Effector CD4-positive, alpha-beta T cell (primary cell): Measurements from ENCODE around the gene EIF5AL1.
"Not testable (repeated sequence)": the region's sequence is repeated elsewhere in the genome, so short reads cannot be mapped to it uniquely, and the experiment has no call there.

Experiments
- DNase-seq: peaks from one replicate; pipeline ENCODE4 v3.0.0-alpha.2; 2020
- total RNA-seq: gene quantifications from one replicate; lab custom pipeline; 2026; lab: John Stamatoyannopoulos, UW

EIF5AL1 gene
- total RNA-seq = 3.6 reads per million, percentile 14 among the genes with 10 or more reads in this experiment

DNA sequence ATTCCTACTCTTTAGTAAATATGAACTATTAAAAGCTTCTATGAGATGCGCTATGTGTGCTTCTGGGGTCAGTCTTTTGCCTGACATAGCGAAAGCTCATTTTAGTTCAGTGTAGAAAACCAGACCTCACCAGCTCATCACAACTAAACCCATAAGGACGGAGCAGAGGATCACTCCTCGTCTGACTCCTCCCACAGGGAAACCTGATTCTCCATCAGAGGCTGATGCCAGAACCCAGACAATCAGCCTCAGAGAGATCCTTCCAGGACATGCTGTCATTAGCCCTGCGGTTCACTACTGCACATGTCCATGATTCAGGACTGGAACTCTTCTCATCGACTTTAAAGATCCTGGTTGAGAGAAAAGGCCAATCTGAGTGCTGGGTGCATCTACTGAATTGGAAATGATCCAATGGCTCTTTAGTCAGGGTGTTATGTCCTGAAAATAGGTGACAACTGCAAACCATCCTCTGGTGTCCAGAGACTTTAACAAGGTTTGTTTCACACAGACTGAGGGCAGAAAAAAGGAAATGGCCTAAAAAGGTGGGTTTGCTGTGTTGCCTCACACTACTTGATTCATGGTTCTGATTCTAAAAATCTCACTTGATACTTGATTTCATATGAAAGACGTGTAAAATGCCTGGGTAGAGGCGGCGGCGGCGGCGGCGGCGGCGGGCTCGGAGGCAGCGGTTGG is at the start of gene EIF5AL1:
Gene EIF5AL1 (plus strand): TSS at position 643 of the 693 bp plus-strand sequence. CDS start 117 bp downstream, outside the sequence.
- not testable (repeated sequence) for DNase-seq

DNA sequence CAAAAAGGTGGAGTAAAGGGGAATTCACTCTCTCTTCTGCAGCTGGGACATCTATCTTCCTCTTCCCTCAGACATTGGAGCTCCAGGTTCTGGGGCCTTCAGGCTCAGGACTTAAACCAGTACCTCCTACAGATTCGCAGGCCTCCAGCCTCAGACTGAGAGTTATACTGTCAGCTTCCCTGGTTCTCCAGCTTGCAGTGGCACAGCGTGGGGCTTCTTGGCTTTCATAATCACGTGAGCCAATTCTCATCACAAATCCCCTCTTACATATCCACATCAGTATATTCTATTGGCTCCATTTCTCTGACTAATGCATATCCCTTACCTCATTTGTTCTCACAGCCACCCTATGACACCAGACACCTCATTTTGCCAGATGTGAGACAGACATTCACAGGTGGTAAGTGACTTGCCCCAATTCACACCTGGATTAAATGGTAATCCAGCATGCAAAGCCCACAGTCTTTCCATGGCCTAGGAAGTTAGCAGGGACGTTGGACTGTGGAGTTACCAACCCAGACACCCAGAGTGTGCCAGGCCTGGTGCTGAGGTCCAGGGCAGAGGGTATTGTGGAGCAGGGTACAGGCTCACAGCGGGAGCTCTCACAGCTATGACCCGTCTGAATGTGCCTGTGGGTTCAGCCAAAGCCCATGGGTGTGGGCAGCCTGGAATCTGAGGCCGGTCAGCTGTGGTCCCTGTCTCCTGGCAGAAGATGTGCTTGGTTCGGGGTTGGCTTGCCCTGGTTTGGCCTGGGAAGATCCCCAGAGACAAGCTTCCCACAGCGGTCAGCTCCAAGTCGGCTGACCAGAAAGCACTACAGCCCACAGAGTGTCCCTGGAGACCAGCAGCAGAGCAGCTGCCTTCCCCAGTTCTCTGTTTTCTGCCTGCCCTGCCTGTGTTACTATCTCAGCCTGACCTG is 48.5 kb upstream of the EIF5AL1 start:
- no peak for DNase-seq

DNA sequence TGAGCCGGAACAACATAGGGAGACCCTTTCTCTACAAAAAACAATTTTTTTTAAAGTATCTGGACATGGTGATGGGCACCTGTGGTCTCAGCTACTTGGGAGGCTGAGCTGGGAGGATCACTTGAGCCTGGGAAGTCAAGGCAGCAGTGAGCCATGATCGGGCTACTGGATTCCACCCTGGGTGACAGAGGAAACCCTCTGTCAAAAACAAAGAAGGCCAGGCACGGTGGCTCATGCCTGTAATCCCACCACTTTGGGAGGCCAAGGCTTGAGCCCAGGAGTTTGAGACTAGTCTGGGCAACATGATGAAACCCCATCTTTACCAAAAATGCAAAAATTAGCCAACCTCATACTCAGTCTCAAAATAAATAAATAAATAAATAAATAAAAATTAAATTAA is 47.0 kb upstream of the EIF5AL1 start:
- DNase-seq = no peak

DNA sequence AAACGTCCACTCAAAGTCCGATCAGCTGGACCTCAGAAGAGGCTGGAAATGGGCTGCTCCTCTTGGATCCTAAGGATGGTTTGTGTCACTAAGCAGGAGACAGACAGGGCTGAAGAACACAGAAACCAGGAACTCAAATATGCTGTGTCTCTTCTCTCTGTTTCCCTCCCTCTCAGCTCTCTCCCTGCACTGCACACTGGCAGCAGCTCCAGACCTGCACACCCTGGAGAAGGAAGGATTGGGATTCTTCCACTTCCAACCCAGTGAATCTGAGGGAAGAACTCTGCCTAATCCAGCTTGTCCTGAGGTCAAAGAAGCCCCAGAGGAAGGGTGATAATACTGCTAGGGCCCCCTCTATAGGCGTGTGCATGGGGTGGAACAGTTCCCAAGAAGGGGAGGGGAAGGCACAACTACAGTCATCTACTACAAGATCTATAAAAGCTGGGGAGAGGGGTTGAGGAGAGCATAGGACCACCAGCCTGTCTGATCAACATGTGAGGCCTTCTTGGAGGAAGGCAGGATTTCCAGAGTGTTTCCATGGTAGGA is 44.2 kb upstream of the EIF5AL1 start:
- no peak for DNase-seq

DNA sequence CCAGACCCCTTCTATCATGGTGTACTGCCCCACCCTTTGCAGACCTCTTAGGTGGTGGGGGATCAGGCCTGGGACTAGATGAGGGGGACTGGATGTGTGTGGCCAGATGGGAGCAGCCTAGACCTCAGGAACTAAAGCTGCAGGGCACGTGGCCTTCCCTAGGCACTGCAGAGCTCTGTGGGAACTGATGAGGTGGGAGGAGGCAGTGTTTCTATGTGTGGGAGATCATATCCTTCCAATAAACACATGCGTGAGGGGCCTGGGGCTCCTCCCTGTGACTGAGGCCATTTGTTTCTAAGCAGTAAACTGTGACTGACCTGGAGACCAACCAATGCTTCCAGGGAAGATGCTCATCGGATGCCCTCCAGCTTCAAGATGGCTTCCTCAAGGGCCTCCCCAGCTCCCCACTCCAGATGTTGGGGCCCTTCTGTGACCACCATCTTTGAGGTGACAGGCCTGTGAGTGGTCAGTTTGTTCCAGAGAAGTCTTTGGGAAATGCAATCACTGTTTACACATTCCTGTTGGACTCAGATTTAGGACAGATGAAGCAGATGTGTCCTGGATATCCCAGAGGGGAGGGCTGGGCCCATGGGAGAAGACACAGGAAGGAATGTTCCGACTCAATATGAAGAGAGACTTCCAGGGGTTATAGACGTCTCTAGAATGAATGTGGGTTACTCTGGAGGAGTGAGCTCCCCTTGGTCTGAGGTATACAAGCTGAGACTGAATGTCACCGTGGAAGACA is 43.3 kb upstream of the EIF5AL1 start:
- no peak for DNase-seq

DNA sequence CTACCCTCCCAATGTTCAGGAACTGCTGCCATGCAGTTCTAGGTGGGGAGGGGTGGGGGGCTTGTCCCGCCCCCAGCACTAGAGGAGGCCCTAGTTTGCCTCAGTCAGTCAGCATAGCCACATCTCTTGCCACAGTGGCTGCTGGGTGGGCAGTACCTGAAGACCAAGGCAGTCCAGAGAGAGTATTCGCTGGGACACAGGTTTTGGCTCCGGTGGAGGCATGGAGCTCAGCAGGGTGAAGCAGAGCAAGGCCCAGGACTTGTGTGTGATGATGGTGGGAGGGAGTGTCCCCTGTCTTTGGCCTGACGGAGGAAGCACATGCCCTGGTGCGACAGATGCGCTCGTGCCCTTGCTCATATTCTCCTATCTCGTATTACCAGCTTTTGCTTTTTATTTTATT is 42.2 kb upstream of the EIF5AL1 start:
- DNase-seq = no peak

DNA sequence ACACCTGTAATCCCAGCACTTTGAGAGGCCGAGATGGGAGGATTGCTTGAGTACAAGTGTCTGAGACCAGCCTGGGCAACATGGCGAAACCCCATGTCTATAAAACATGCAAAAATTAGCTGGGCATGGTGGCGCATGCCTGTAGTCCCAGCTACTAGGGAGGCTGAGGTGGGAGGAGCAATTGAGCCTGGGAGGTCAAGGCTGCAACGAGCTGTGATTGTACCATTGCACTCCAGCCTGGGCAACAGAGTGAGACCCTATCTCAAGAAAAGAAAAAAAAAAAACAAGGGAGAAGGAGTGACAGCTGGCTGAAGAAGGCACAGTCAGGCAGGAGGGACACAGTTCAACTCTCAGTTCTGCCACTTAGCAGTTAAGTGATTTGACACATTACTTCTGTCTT is 40.6 kb upstream of the EIF5AL1 start:
- no peak for DNase-seq

DNA sequence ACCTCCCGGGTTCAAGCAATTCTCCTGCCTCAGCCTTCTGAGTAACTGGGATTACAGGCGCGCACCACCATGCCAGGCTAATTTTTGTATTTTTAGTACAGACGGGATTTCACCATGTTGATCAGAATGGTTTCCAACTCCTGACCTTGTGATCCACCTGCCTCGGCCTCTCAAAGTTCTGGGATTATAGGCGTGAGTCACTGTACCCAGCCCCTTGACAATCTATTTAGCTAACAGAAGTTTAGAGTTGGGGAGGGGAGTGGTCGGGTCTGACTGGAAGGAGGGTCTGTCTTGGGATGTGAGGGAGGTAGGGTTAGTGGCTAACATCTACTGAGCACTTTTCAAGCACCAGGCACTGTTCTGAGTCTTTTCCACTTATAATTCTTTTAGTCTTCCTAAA is 39.9 kb upstream of the EIF5AL1 start:
- no peak for DNase-seq

DNA sequence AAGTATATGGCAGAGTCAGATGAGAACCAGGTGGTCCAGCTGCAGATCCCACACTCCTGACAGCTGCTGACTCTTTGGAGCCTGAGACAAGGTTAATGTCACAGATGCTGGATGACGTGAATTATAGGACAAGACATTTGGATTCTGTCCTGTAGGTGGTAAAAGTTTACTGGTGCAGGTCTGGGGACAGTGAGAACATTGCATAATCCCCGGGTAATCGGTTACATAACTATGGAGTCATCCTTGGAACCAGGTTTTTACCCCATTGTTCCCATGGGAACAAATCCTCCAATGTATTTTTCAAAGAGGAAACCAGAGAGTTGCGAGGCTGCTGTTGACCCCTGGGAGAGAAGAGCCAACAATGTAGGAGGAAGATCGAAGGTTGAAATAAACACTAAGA is 39.4 kb upstream of the EIF5AL1 start:
- no peak for DNase-seq

DNA sequence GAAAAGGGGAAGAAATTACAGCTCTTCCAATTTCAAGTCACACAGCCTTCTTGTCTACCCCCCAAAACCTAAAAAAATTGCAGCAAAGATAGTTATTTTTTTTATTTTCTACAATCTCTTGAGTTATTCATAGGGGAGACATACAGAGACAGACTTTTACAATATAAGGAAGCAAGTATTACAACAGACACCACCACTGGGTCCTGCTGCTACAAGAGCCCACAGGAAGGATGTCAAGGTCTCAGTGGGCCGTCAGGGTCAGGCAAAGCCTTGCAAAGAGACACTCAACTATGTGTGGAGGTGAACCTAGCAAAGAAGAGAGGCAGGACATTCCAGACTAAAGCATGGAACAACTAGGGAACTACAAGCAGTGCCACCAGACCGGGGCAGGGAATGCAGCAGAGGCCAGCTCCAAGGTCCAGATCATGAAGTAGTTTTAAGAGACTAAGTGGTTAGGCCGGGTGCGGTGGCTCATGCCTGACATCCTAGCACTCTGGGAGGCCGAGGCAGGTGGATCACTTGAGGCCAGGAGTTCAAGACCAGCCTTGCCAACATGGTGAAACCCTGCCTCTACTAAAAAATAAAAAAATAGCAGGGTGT is 38.7 kb upstream of the EIF5AL1 start:
- no peak for DNase-seq

DNA sequence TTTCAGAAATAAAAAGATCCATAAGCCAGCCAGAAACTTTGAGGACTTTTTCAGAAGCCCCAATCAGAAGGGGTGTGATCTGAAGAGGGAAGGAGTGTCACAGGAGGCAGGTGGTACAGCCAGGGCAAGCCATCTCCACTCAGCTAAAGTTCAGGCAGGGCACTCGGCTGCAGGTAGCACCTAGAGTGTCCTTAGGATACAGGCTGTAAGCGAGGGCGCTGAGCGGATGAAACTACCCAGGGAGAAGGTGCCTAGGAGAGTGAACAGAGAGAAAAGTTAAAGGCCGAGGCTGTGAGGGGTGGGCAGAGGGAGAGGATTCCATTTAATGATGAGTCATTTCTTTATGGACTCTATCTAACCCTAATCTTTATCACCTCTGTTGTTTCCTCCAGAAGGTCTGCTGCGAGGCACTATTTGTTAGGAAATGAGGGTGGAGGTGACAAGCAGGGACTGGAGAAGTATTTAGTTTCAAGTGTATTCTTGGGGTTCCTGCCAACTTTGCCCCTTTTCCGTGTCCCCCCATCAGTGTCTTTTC is 37.1 kb upstream of the EIF5AL1 start:
- DNase-seq = no peak

DNA sequence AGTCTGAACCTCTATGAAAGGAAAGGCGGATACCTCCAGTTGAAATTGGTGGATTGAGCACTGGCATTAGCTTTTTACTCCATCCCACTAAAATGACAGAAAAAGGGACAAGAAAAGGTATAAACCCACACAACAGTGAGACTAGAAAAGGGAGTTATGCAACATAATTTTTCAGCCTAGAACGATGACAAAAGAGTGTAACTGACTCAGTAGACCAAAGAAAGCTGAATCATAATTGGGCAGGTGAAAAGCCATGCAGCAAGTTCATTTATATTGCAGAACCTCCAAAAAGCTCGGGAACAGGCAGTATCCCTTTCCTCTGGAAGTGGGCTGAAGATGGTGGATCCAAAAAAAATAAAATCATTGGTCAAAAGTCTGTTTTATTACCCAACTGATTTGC is 36.5 kb upstream of the EIF5AL1 start:
- no peak for DNase-seq

DNA sequence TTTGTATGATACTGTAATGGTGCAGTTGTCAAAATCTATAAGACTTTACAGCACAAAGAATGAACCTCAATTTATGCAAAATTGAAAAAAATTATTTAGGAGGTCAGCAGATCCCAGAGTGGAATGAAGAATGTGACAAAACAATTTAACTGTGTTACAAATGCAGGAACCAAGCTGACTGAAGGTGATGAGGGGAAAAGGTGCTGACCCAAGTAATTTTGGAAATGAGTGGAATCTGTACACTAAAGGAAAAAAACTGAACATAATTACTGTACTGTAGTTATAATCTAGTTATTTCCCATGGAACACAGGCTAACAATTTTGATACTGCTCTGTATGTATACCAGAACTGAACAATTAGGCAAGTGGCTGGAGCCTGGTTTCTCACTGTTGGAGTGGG is 35.7 kb upstream of the EIF5AL1 start:
- no peak for DNase-seq

DNA sequence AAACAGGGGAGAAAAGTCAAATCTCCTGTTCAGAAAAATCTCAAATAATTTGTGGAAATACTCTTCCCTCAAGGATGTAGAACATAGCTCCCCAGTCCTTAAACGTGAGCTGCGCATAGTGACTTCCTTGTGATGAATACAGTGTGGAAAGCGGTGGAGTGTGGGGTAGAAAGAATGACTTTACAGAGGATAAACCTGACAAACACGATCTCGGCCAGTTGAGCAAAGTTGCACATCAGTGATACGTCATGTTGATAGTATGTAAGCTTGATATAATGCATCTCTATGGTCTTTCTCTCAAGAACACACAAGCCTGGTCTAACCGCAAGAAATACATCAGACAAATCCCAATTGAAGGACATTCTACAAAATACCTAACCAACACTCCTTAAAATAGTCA is 34.9 kb upstream of the EIF5AL1 start:
- no peak for DNase-seq

DNA sequence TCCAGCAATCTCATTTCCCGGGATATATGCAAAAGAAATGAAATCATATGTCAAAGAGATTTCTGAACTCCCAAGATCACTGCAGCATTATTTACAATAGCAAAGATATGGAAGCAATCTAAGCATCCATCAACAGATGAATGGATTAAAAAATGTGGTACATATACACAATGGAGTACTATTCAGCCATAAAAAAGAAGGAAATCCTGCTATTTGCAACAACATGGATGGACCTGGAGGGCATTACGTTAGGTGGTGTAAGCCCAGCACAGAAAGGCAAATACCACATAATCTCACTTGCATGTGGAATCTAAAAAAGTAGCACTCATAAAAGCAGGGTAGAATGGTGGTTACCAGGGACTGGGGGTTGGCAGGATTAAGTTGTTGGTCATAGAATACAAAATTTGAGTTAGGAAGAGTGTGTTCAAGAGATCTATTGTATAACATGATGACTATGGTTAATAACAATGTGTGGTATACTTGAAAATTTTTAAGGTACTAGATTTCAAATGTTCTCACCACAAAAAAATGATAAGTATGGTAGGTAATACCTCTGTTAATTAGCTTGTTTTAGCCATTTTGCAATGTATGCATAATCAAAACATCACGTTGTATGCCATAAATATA is 32.9 kb upstream of the EIF5AL1 start:
- no peak for DNase-seq

DNA sequence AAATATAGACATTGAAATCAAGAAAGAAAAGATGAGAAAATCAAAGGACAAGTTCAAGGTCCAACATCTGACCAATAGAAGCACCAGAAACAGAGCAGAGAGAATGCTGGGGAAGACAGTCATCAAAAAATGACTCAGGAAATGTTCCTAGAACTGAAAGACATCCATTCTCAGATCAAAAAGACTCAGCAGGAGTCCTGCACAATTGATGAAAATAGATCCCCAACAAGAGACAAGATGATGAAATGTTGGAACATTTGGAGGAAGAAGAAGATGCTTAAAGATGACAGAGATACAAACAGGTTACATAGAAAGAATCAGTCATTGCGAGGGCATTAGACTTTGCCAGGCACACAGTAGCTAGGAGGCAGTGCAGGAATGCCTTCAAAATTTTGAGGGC is 30.0 kb upstream of the EIF5AL1 start:
- DNase-seq = no peak

DNA sequence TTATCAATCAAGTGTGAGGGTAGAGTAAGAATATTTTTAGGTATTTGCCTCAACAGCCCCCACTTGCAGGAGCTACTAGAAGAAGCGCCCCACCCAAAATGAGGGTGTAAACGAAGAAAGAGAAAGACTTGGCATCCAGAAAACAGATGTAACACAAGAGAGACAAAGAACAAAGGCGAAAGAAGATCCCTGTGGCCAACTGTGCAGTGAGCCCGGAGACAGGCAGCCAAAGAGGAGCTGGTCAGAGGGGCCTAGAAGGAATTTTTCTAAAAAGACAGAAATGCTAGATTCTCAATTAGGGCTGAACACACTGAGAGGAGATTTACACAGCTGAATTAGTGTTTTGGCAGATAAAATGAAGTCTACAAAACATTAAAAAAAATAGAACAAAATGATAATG is 29.6 kb upstream of the EIF5AL1 start:
- DNase-seq = no peak

DNA sequence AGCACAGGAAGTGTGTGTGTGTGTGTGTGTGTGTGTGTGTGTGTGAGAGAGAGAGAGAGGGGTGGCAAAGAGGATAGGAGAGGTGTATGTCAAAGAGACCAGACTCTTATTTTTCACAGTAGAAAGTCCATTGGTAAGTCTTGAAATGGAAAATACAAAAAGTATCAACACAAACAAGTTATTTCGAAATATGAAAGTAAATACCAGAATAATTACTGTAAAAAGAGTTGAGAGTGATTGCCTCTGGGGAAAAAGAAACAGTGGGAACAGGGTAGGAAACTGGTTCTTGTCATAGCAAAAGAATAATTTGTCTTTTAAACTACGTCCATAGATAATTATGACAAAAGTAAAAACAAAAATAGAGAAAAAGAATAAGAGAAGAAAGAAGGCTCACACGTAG is 29.0 kb upstream of the EIF5AL1 start:
- DNase-seq = no peak

DNA sequence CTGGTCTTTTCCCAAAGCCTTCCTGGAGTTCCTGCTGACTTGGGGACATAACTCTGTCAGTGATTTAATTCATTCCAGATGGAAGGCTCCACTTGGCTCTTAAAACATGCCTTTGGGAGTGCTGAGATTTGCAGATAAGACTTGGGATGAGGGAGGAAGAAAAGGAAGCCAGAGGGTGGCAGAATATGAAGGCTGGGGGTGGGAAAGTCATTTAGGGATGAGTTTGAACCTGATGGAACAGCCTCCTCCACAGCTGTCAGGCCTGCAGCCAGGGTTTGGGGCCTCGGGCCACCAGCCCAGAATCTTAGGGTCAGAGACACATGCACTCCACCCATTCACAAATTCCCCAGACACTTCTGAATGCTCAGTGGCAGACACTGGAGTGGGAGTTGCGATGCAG is 28.4 kb upstream of the EIF5AL1 start:
- DNase-seq = no peak

DNA sequence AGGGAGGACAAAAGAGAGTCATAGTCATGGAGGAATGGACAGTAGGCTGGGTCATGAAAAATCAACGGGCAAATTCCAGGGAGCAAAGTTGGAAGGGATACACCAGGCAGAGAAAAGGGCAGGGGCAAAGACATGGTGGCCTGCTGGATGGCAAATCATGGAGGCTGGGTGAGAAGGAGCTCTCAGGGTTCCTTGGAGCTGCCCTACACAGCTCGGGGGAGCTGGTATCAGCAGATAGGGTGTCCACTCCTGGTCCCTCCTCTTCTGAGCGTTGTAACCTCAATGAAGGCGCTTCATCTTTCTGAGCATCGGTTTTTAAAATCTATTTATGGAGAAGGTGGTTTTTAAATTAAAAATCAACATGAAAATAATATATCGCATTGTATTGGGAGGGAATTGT is 27.9 kb upstream of the EIF5AL1 start:
- no peak for DNase-seq

DNA sequence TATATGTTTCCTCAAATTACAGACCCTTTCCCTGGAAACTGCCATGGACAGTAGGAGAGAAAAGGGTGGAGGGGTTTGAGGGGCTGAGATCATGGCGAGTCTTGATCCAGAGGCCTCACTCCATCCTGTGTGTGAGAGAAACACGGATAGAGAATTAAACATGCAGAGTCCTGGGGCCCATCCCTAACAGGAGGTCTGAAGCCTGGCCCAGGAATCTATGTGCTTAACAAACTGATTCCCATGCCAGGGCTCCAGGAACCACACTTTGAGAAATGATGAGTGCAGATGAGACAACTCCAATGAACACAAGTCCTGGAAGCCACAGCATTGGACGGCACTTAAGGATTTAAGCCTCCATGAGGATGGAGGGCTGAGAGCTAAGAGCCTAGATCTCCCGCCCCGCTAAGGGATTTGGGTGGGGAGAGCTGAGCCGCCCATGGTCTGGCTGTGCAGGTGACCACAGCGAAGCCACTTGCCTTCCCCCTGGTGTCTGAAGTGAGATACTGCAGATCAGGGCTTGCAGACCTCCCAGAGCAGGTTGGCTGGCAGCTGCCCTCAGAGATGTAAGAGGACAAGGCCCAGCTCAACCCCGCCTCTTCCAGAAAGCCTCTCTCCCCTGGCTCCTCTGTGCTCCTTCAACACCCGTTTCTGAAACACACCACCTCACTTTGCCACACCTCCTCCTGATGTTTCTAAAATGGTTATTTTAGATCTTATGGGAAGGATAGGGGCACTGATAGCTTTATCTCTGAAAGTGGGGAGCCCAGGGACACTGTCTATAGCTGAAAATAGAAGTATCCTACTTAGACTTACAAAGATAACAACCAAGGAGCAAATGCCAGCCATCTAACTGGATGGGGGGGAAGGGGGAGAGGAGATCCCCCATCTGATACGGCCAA is 24.8 kb upstream of the EIF5AL1 start:
- no peak for DNase-seq
